H54 (cell line): ENCODE measurements around the gene RGS7.
"Not testable (repeated sequence)": the region's sequence is repeated elsewhere in the genome, so short reads cannot be mapped to it uniquely, and the experiment has no call there.

Experiments
- DNase-seq: peaks from one replicate; pipeline ENCODE4 v3.0.0; 2011; ENCODE audit warnings: low spot score, mixed read lengths; ENCODE audit not compliant: insufficient read length
- FAIRE-seq: peaks from 3 replicates; lab custom pipeline; 2011; peaks lifted over from hg19 to GRCh38; lab: Jason Lieb, UNC
- POLR2A ChIP-seq: IDR thresholded peaks from 2 replicates; pipeline ENCODE4 v1.6.1; 2011; ENCODE audit warnings: low read depth, mild to moderate bottlenecking, low read length

Gene RGS7

GRCh38 chr1:240987928-240988327 is 369.1 kb downstream of the RGS7 start:
- FAIRE-seq (no peak), DNase-seq (no peak)
- no peak for TF ChIP-seq POLR2A

- FAIRE-seq (no peak), DNase-seq (no peak)
These were observed 371.9 kb downstream of the RGS7 start for GRCh38 chr1:240985081-240985480.

GRCh38 chr1:240980342-240980741 is 376.7 kb downstream of the RGS7 start:
- DNase-seq (no peak), FAIRE-seq (no peak)
- no peak for TF ChIP-seq POLR2A

More at GRCh38 chr1:240985081-240985480, 371.9 kb downstream of the RGS7 start:
- no peak for TF ChIP-seq POLR2A

GRCh38 chr1:240976685-240977084 is 380.3 kb downstream of the RGS7 start:
- no peak for TF ChIP-seq POLR2A
- FAIRE-seq (no peak), DNase-seq (no peak)

- no peak for DNase-seq
- FAIRE-seq, result no peak
- TF ChIP-seq POLR2A, result no peak
These were observed 383.1 kb downstream of the RGS7 start for GRCh38 chr1:240973875-240974274.

GRCh38 chr1:240972059-240972458 is 384.9 kb downstream of the RGS7 start:
- not testable (repeated sequence) for DNase-seq, FAIRE-seq

GRCh38 chr1:240970253-240970652 is 386.8 kb downstream of the RGS7 start:
- no peak for TF ChIP-seq POLR2A
- DNase-seq, result no peak
- FAIRE-seq, result no peak

GRCh38 chr1:240968864-240969263 is 388.1 kb downstream of the RGS7 start:
- FAIRE-seq, result no peak
- no peak for DNase-seq
- no peak for TF ChIP-seq POLR2A

- TF ChIP-seq POLR2A, result no peak
- DNase-seq (peak; percentile 2), FAIRE-seq (no peak)
These were observed 389.8 kb downstream of the RGS7 start for GRCh38 chr1:240967070-240967724.

GRCh38 chr1:240965581-240966091 is 391.4 kb downstream of the RGS7 start:
- DNase-seq, result no peak

GRCh38 chr1:240962086-240962485 is 394.9 kb downstream of the RGS7 start:
- no peak for TF ChIP-seq POLR2A
- DNase-seq (no peak), FAIRE-seq (no peak)

More at GRCh38 chr1:240965581-240966091, 391.4 kb downstream of the RGS7 start:
- no peak for FAIRE-seq
- TF ChIP-seq POLR2A, result no peak

- no peak for TF ChIP-seq POLR2A
- DNase-seq (no peak), FAIRE-seq (no peak)
These were observed 400.6 kb downstream of the RGS7 start for GRCh38 chr1:240956424-240956823.

GRCh38 chr1:240956020-240956419 is 401.0 kb downstream of the RGS7 start:
- DNase-seq, result no peak
- no peak for TF ChIP-seq POLR2A
- no peak for FAIRE-seq

GRCh38 chr1:240947438-240948224 is 409.4 kb downstream of the RGS7 start:
- no peak for DNase-seq
- FAIRE-seq, result no peak
- no peak for TF ChIP-seq POLR2A
